Endothelial cell (in vitro differentiated cells): ENCODE measurements around the gene WNT10A. TPM values are rescaled to one million over a fixed set of nuclear protein-coding genes. Genes with fewer than 3 reads are reported as not detected.
"Not testable (repeated sequence)": the region's sequence is repeated elsewhere in the genome, so short reads cannot be mapped to it uniquely, and the experiment has no call there.

ENCODE experiments used
- DNase-seq: peaks from one replicate; pipeline ENCODE4 v3.0.0; 2021; ENCODE audit warnings: low spot score
- H3K27ac Mint-ChIP-seq: one replicate; pipeline ENCODE4 v1.8.0; 2021; ENCODE audit warnings: mixed read lengths, inconsistent platforms; ENCODE audit not compliant: unreplicated experiment
- H3K27me3 Mint-ChIP-seq: one replicate; pipeline ENCODE4 v1.8.0; 2021; ENCODE audit warnings: mild to moderate bottlenecking, moderate library complexity, mixed read lengths, inconsistent platforms; ENCODE audit not compliant: unreplicated experiment
- H3K36me3 Mint-ChIP-seq: one replicate; pipeline ENCODE4 v1.8.0; 2021; ENCODE audit warnings: mild to moderate bottlenecking, low read depth, mixed read lengths, inconsistent platforms; ENCODE audit not compliant: unreplicated experiment
- H3K4me1 Mint-ChIP-seq: one replicate; pipeline ENCODE4 v1.8.0; 2021; ENCODE audit warnings: mild to moderate bottlenecking, mixed read lengths, inconsistent platforms; ENCODE audit not compliant: unreplicated experiment
- H3K4me3 Mint-ChIP-seq: one replicate; pipeline ENCODE4 v1.8.0; 2021; ENCODE audit warnings: mild to moderate bottlenecking, mixed read lengths, inconsistent platforms; ENCODE audit not compliant: unreplicated experiment
- H3K9me3 Mint-ChIP-seq: one replicate; pipeline ENCODE4 v1.8.0; 2021; ENCODE audit warnings: mixed read lengths, inconsistent platforms; ENCODE audit not compliant: unreplicated experiment
- CTCF ChIP-seq: fragments of 200-600 bp; sonication (generic); IDR thresholded peaks from one replicate; pipeline ENCODE4 v1.5.0; 2021; ENCODE audit warnings: antibody characterized with exemption; ENCODE audit not compliant: unreplicated experiment
- total RNA-seq: library from RNA; stranded (reverse); fragmentation: NEBNext Ultra II Directional; extraction: Animal tissue kit (Norgen Biotek cat#: 25700); gene quantifications from one replicate; pipeline ENCODE4 v1.2.1, GENCODE V29; 2021; ENCODE audit not compliant: unreplicated experiment

The WNT10A gene
- total RNA-seq, 1 donor from 2014 or later = not detected

- peaks cover 6% of the 10 kb centered on the region for H3K9me3 Mint-ChIP-seq
- no peak for TF ChIP-seq CTCF
- H3K27ac Mint-ChIP-seq = no peak overlapping the region
- H3K4me1 Mint-ChIP-seq = no peaks in the 10 kb centered on the region
- no peak overlapping the region for H3K4me3 Mint-ChIP-seq
- H3K36me3 Mint-ChIP-seq = peaks cover 10% of the 10 kb centered on the region
- no peak for DNase-seq
- H3K27me3 Mint-ChIP-seq = peaks cover 3% of the 10 kb centered on the region
Measured at GRCh38 chr2:218920504-218920903, 39.9 kb downstream of the WNT10A start.

- peaks cover 10% of the 10 kb centered on the region for H3K36me3 Mint-ChIP-seq
- H3K27ac Mint-ChIP-seq = no peak overlapping the region
- peaks cover 6% of the 10 kb centered on the region for H3K9me3 Mint-ChIP-seq
- H3K4me3 Mint-ChIP-seq = no peak overlapping the region
- no peaks in the 10 kb centered on the region for H3K4me1 Mint-ChIP-seq
- peaks cover 4% of the 10 kb centered on the region for H3K27me3 Mint-ChIP-seq
- DNase-seq = no peak
- TF ChIP-seq CTCF = no peak
Measured at GRCh38 chr2:218924757-218925156, 44.1 kb downstream of the WNT10A start.

GRCh38 chr2:218925434-218925833, 44.8 kb downstream of the WNT10A start:
- no peaks in the 10 kb centered on the region for H3K4me1 Mint-ChIP-seq
- peaks cover 17% of the 10 kb centered on the region for H3K36me3 Mint-ChIP-seq
- H3K4me3 Mint-ChIP-seq = no peak overlapping the region
- TF ChIP-seq CTCF = no peak
- peaks cover 4% of the 10 kb centered on the region for H3K27me3 Mint-ChIP-seq
- DNase-seq = no peak
- peaks cover 12% of the 10 kb centered on the region for H3K9me3 Mint-ChIP-seq
- H3K27ac Mint-ChIP-seq = no peak overlapping the region

- H3K27me3 Mint-ChIP-seq = peaks cover 2% of the 10 kb centered on the region
- H3K4me1 Mint-ChIP-seq = no peaks in the 10 kb centered on the region
- H3K27ac Mint-ChIP-seq = no peak overlapping the region
- no peak for DNase-seq
- H3K4me3 Mint-ChIP-seq = no peak overlapping the region
- H3K9me3 Mint-ChIP-seq = peaks cover 7% of the 10 kb centered on the region
- no peak for TF ChIP-seq CTCF
- H3K36me3 Mint-ChIP-seq = peaks cover 13% of the 10 kb centered on the region
Measured at GRCh38 chr2:218927422-218927821, 46.8 kb downstream of the WNT10A start.

- Mint-ChIP-seq H3K27ac (no peak overlapping the region), H3K4me3 (no peak overlapping the region), H3K4me1 (no peaks in the 10 kb centered on the region), H3K36me3 (peaks cover 11% of the 10 kb centered on the region), H3K9me3 (peaks cover 6% of the 10 kb centered on the region), H3K27me3 (peaks cover 2% of the 10 kb centered on the region)
- TF ChIP-seq CTCF = no peak
- no peak for DNase-seq
Measured at GRCh38 chr2:218927876-218928275, 47.2 kb downstream of the WNT10A start.

GRCh38 chr2:218930488-218930887, 49.8 kb downstream of the WNT10A start:
- not testable (repeated sequence) for H3K4me3 Mint-ChIP-seq, H3K36me3 Mint-ChIP-seq, H3K4me1 Mint-ChIP-seq, H3K27ac Mint-ChIP-seq, DNase-seq, H3K27me3 Mint-ChIP-seq, H3K9me3 Mint-ChIP-seq

GRCh38 chr2:218931751-218932150, 51.1 kb downstream of the WNT10A start:
- not testable (repeated sequence) for H3K36me3 Mint-ChIP-seq, H3K9me3 Mint-ChIP-seq, H3K27ac Mint-ChIP-seq, H3K27me3 Mint-ChIP-seq, DNase-seq, H3K4me3 Mint-ChIP-seq, H3K4me1 Mint-ChIP-seq
